Chondrocyte (in vitro differentiated cells): ENCODE measurements around the gene DPP6. TPM values are rescaled to one million over a fixed set of nuclear protein-coding genes. Genes with fewer than 3 reads are reported as not detected.

Experiments
- DNase-seq: peaks from one replicate; pipeline ENCODE4 v3.0.0; 2021; ENCODE audit warnings: mixed read lengths, low spot score
- H3K27ac Mint-ChIP-seq: one replicate; pipeline ENCODE4 v1.8.0; 2021; ENCODE audit warnings: mild to moderate bottlenecking, moderate library complexity, mixed read lengths; ENCODE audit not compliant: unreplicated experiment
- H3K27me3 Mint-ChIP-seq: 2 replicates; pipeline ENCODE4 v1.8.0; 2021; ENCODE audit warnings: low read depth, mixed read lengths
- H3K36me3 Mint-ChIP-seq: 2 replicates; pipeline ENCODE4 v1.8.0; 2021; ENCODE audit warnings: low read depth, mixed read lengths
- H3K4me1 Mint-ChIP-seq: 2 replicates; pipeline ENCODE4 v1.8.0; 2021; ENCODE audit warnings: low read depth, mild to moderate bottlenecking, mixed read lengths
- H3K4me3 Mint-ChIP-seq: one replicate; pipeline ENCODE4 v1.8.0; 2021; ENCODE audit warnings: mild to moderate bottlenecking, moderate library complexity, mixed read lengths; ENCODE audit not compliant: unreplicated experiment
- H3K9me3 Mint-ChIP-seq: 2 replicates; pipeline ENCODE4 v1.8.0; 2021; ENCODE audit warnings: low read depth, mixed read lengths
- CTCF ChIP-seq: fragments of 200-600 bp; sonication (generic); IDR thresholded peaks from 2 replicates; pipeline ENCODE4 v1.5.0; 2021; ENCODE audit warnings: antibody characterized with exemption, mild to moderate bottlenecking, moderate library complexity
- total RNA-seq: library from RNA; stranded (reverse); gene quantifications from 3 replicates; pipeline ENCODE4 v1.2.1, GENCODE V29; 2021

Gene DPP6
- total RNA-seq, 1 donor from 2014 or later, result not detected

- Mint-ChIP-seq H3K36me3 (no peaks in the 10 kb centered on the region), H3K27ac (no peak overlapping the region), H3K27me3 (no peaks in the 10 kb centered on the region), H3K4me3 (no peak overlapping the region), H3K9me3 (peaks cover 40% of the 10 kb centered on the region), H3K4me1 (no peaks in the 10 kb centered on the region)
- no peak for TF ChIP-seq CTCF
- no peak for DNase-seq
Observed at GRCh38 chr7:154372011-154372601, 319.9 kb downstream of the DPP6 start.

DNA sequence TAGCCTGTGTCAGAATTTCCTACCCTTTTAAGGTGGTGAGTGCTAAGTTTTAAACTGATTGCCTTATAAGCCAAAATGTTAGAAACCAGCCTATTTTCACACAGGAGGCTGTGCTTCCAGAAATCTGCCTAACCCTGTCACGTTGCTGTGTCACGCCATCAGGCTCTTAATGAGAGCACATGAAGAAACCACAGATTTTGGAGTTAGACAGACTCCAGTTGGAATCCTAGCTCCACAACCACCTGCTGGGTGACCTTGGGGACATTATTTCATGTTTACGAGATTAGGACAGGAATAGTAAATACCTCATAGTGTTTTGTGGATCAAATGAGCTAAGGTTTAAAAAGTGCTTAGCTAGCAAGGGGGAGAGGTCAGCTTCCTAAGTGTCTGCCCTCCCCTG lies 321.8 kb downstream of the DPP6 start:
- H3K9me3 Mint-ChIP-seq, result peaks cover 42% of the 10 kb centered on the region
- DNase-seq, result no peak
- no peak for TF ChIP-seq CTCF
- H3K4me1 Mint-ChIP-seq, result no peaks in the 10 kb centered on the region
- H3K4me3 Mint-ChIP-seq, result no peak overlapping the region
- no peak overlapping the region for H3K27ac Mint-ChIP-seq
- H3K36me3 Mint-ChIP-seq, result no peaks in the 10 kb centered on the region
- H3K27me3 Mint-ChIP-seq, result no peaks in the 10 kb centered on the region

GRCh38 chr7:154375956-154376355 lies 323.8 kb downstream of the DPP6 start:
- peaks cover 47% of the 10 kb centered on the region for H3K9me3 Mint-ChIP-seq
- no peaks in the 10 kb centered on the region for H3K4me1 Mint-ChIP-seq
- no peak for DNase-seq
- H3K36me3 Mint-ChIP-seq, result no peaks in the 10 kb centered on the region
- no peak overlapping the region for H3K27ac Mint-ChIP-seq
- no peak overlapping the region for H3K4me3 Mint-ChIP-seq
- TF ChIP-seq CTCF, result no peak
- H3K27me3 Mint-ChIP-seq, result no peaks in the 10 kb centered on the region

DNA sequence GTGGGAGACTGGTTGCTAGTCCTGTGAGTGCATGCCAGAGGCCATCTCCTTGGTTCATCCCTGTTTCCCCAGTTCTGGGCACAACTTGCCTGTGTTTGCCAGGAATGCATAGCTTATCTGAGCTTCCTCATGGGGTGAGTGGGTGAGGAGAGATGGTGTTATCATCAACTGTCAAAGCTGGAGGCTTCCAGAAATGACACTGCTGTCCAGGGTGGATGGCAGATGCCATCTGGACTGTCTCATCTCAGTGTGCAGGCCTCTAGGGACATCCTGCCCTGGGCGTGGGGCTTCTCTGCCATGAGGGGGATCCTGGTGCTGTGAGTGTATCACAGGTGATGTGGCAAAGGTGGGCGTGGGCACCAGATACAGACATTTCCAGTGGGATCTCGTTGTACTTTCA lies 328.6 kb downstream of the DPP6 start:
- H3K27me3 Mint-ChIP-seq, result no peaks in the 10 kb centered on the region
- TF ChIP-seq CTCF, result no peak
- DNase-seq, result no peak
- no peaks in the 10 kb centered on the region for H3K36me3 Mint-ChIP-seq
- no peak overlapping the region for H3K4me3 Mint-ChIP-seq
- no peaks in the 10 kb centered on the region for H3K4me1 Mint-ChIP-seq
- H3K27ac Mint-ChIP-seq, result no peak overlapping the region
- H3K9me3 Mint-ChIP-seq, result peaks cover 43% of the 10 kb centered on the region

- no peaks in the 10 kb centered on the region for H3K36me3 Mint-ChIP-seq
- H3K4me3 Mint-ChIP-seq, result no peak overlapping the region
- no peaks in the 10 kb centered on the region for H3K4me1 Mint-ChIP-seq
- TF ChIP-seq CTCF, result no peak
- H3K27ac Mint-ChIP-seq, result no peak overlapping the region
- peaks cover 45% of the 10 kb centered on the region for H3K9me3 Mint-ChIP-seq
- DNase-seq, result no peak
- no peaks in the 10 kb centered on the region for H3K27me3 Mint-ChIP-seq
Observed at GRCh38 chr7:154383045-154383444, 330.8 kb downstream of the DPP6 start.
